Germinal center (tissue), 1 donor: ENCODE measurements around the gene KLHDC7B.

Experiments
- DNase-seq: peaks from one replicate; pipeline ENCODE4 v3.0.0; 2012; ENCODE audit warnings: mixed read lengths, low spot score

KLHDC7B gene

DNA sequence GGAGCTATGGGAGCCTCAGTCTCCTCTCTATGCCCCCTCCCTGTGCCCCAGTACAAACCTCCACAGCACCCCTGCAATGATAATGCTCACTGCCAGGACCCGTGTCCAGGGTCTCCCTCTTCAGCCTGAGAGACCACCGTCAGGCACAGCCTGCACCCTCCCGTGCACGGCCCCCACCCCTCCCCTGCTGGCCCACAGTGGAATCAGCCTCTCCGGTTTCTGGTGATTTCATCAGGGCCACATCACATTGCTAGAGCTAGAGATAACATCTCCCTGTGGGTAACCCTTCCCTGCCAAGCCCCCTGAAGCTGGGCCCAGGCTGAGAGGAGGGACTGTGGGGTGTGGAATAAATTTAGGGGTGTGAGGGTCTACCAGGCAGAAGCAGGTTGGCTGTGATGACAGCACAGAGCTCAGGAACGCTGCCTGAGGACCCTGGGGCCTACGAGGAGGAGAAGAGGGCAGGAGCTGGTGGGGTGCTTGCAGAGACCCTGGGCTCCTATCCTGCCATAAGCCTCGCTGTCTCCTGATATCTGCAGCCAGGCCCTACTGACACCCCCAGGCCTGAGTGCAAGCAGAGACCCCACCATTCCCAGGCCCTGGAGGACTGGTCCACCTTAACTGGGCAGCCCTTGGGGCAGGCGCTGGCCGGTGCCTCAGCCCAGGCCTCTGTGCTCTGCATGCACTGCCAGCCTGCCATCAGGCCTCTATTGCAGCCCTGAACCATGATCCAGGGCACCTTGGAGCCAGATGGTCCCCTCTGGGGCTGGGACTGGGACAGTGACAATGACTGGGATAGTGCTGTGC, at the start of gene KLHDC7B:
Gene KLHDC7B (plus strand): TSS at position 378 of the 804 bp plus-strand sequence. CDS start 345 bp downstream, at position 723.
- DNase-seq = no peak

DNA sequence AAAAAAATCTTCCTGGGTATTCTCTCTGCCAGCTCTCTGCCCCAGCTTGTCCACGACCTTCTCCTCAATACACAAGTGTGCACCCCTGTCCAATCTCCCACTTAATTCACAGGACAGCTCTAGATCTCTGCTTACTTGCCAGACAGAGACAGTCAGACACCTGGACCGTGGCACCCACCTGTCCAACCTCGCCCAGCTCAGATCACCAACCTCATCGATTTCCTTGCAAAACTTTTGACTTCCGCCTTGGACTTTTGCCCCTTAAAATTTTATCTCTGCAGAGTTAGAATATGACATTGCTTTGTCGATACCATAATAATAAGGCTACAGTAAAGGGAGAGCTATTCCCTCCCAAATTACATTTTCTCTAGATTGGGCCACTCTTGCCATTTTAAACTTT, 48.6 kb upstream of the KLHDC7B start:
- no peak for DNase-seq

DNA sequence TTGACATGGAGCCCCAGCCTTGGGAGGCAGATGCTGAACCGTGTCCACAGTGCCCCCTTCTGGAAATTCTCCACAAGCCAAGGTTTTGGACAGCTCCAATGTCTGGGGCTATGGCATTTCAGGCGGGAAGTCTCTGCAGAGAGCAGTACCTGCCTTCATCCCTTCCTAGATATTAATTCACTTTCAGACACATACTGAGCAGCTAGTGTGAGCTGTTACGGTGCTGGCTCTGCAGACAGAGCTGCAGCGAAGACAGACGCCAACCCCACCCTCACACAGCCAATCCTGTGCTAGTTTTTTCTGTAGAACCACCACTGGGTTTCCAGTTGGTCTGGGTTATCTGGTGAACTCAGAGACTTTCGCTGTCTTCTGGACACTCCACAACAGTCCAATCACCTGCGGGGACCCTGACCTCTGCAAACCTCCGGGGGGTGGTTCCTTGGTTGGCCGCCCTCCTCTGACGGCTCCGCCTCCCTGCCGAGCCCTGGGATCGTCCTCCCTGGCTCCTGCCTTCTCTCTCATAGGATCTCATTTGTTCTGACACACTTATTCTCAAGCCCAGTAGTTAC, 47.3 kb upstream of the KLHDC7B start:
- peak; percentile 59 for DNase-seq

DNA sequence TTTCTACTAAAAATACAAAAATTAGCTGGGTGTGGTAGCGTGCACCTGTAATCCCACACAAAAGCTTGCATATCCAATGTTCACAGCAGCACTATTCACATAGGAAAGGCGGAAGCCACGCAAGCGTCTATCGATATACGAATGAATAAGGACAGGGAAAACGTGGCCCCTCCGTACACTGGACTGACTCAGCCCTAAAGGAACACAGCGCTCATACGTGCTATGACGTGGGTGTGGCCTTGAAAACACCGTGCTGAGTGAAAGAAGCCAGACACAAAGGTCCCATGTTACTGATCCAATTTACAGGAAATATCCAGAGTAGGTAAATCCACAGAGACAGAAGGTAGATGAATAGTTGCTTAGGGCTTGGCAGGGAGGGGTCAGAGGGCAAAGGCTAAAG, 45.2 kb upstream of the KLHDC7B start:
- DNase-seq = no peak

DNA sequence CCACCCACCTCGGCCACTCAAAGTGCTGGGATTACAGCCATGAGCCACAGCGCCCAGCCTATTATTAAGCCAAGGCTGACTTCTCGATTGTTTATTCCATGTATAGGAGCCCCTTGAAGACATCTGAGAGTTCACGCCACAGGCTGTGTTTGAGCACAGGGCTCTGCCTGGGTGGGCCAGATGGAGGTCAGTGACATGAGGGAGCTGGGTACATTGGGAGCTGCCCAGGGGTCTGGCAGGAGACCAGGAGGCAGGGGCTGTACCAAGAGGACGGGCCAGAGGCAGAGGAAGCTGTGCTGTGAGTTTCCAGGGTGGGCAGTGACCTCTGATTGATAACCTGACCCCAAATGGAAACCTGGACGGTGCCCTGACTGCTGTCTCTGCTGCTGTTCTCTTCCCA, 43.6 kb upstream of the KLHDC7B start:
- no peak for DNase-seq

DNA sequence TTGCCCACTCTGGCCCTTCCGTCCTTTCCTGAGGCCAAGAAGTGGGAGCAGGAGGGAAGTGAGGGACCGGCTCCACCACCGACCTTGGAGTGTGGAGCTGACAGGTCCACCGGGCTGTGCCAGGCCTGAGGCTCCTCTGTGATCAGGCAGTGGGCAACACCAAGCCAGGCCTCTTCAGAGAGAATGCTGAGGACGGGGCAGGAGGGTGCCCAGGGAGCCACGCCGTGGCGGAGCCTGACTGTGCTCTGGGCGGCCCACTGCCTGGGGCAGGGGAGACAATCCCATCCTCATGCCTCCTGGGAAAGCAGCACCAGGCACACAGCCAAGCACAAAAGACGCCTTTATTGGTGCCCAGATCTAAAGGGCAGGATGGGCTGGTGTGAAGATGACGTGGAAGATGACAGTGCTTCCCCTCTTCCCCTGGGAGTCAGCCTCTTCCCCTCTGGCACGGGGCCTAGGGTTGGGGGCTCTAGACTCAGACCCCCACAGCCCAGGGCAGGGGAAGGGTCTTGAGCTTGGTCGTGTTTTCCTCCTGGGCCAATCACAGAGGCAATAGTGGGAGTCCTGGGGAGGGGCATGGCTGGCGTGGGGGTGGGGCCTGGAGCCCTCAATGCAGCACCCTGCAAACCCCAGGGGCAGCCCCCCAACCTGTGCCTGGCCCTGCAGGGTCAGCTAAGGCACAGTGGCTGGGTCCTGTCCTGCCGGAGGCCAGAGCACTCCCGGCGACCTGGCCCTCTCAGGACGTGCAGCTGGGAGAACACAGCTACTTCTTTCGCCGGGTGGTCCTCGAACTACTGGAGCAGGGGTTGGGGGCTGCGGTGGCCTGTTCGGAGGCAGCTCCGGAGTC, 42.8 kb upstream of the KLHDC7B start:
- no peak for DNase-seq

DNA sequence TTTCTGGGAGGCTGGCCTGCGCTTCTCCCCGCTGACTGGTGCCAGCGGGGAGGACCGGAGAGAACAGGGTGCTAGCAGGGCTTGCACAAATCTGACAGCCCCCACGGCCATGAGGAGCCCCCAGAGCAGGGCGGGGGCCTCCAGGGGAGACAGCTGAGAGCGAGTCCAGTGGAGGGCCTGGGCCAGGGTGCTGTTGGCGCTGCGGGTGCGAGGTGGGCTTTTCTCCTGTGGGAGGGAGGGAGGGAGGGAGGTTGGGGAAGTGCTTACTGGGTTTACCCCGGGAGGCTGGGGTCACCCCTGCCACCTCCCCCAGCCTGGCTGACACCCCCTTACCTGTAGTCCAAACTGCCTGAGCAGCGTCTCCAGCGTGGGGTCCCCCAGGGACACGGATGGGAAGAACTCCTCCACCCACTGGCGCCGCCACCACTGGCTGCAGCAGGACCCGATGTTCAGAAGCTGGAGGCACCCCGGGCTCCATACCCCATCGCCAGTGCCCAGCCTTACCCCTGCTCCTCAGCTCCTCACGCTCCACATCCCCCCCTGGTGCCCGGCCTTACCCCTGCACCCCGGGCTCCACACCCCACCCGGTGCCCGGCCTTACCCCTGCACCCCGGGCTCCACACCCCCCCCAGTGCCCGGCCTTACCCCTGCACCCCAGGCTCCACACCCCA, 42.1 kb upstream of the KLHDC7B start:
- no peak for DNase-seq

DNA sequence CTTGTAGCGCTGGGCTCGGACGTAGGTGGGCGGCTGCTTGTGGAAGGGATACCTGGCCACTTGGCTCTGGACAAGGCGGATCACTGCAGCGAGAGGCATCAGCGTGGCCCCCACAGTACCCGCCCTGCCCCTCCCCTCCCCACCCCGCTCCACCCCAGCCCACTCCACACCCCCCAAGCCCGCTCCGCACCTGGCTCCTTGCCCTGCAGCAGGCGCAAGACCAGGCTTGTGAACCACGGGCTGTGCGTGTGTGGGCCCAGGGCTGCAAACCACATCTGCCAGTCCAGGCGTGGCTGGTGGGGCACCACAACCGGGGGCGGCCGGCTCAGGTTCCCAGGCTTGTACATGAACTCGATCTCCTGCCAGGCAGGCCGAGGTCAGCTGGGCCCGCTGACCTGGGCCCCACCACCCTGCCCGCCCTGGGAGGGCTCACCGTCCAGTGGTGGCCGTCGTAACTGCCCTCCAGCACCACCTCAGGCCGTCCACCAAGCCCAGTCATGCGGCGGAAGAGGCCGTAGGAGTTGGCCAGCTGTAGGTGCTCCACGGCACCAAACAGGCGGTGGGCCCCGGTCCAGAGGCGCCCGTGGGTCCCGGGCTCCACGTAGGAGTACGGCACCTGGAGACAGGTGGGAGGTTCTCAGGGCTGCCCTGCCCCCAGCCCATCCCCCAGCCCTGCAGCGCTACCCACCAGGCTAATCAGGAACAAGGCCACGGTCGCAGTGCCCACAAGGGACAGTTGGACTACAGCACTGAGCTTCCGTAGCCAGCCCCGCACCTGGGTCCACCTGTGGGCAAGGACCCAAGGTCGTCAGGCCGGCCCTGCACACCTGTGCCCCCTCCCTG, 41.1 kb upstream of the KLHDC7B start:
- no peak for DNase-seq

DNA sequence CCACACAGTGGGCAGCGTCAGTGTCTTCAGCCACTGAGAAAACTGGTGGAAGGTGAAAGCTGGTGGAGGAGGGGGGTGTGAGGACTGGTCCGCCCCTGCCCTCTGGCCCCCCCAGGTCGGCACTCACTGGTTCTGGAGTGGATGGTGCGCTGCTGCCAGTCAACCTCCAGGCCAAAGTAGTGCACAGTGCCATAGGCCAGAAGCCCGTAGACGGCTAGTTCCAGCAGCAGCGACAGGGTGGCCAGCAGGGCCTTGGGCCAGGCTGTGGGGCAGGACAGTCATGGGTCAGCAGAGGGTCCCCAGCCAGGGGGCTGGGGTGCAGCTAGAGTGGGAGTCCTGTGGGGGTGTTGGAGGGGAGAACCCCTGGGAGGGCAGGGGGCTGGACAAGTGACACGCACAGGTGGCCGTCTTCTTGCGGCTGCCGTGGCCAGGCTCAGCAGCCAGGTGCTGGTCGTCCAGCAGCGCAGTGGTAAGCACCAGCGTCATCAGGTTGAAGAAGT, 40.4 kb upstream of the KLHDC7B start:
- no peak for DNase-seq

DNA sequence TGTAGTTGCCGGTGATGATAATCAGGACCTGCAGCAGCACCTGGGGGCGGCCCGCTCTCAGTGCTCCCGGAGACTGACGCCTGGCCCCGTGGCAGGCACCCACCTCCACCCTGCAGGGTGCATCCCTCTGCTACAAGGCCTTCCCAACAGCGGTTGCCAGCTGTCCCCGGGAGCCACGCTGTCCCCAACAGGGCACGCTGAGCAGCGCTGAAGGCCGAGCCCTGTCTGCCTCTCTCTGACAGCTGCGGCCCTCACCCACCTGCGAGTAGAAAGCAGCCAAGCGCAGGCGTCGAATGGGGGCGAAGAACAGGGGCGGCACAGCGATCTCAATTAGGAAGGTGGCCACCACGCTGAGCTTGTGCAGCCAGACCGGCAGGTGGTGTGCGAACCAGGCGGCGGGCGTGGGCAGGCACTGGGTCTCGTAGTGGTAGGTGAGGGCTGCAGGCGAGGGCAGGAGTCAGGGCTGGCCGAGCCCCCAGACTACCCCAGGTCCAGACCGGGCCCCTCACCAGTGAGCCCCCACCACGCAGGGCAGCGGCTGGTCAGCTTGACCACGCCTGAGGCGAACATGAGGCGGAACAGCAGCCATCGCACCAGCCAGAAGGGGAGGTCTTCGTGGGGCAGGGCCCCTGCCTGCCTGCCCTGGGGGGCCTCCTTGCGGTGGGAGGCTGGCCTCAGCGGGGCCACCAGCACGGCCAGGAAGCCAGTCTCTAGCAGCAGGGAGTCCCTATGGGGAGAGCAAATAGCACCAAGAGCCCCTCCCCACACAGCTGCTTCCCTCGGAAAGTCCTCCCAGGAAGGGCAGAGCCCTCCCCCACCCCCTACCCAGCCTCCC, 39.7 kb upstream of the KLHDC7B start:
- DNase-seq = no peak

DNA sequence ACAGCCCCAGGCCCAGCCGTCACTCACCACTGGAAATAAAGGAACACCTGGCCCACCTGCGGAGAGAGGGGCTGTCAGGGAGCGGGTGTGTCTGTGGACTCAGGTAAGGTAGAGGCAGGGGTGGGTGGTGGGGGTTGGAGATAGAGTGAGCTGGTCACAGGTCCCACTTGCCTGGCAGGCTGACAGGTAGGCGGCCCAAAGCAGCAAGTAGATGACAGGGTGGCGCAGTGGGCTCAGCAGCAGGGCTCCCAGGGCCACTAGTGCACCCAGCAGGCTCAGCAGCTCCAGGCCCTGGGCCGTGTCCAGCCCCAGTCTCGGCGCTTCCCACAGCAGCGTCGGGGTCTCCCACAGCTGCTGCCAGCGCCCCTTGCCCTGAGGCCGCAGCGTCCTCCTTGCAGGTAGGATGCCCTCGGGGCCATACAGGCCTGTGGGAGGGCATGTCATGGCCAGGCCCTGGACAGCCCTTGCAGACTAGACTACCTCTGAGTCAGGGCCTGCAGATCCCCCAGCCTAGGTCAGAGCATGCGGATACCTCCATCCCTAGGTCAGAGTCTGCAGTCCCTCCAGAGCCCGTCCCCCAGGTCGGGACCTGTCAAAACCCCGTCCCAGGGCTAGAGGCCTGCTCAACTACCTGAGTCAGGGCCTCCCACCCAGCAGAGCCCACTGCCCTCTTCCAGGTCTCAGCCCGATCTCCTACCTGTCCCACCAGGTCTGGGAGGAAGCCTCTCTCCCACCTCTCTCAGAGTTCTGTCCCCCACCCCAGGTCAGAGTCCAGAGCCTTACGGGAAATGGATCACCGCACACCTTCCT, 38.9 kb upstream of the KLHDC7B start:
- no peak for DNase-seq

DNA sequence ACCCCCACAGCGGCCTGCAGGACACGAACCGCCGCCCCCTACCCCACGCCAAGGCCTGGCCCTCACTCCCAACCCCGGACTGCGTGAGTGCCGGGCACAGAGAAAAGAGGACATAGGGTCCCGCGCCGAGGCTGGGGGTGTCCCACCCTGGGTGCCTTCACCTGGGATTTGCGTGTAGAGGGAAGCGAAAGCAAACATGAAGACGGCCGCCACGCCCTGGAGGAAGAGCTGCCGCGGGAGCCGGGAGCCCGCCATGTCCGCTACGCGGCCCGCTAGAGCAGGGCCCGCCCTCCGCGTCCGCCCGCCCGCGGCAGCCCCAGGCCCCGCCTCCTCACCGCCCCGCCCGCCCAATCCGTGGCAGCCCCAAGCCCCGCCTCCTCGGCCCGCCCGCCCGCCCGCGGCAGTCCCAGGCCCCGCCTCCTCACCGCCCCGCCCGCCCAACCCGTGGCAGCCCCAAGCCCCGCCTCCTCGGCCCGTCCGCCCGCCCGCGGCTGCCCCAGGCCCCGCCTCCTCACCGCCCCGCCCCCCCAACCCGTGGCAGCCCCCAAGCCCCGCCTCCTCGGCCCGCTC, 38.2 kb upstream of the KLHDC7B start, which contains the start of gene LMF2:
Gene LMF2 (minus strand): TSS at position 282 of the 570 bp plus-strand sequence. CDS start 27 bp downstream, at position 255.
- peak; percentile 96 for DNase-seq

DNA sequence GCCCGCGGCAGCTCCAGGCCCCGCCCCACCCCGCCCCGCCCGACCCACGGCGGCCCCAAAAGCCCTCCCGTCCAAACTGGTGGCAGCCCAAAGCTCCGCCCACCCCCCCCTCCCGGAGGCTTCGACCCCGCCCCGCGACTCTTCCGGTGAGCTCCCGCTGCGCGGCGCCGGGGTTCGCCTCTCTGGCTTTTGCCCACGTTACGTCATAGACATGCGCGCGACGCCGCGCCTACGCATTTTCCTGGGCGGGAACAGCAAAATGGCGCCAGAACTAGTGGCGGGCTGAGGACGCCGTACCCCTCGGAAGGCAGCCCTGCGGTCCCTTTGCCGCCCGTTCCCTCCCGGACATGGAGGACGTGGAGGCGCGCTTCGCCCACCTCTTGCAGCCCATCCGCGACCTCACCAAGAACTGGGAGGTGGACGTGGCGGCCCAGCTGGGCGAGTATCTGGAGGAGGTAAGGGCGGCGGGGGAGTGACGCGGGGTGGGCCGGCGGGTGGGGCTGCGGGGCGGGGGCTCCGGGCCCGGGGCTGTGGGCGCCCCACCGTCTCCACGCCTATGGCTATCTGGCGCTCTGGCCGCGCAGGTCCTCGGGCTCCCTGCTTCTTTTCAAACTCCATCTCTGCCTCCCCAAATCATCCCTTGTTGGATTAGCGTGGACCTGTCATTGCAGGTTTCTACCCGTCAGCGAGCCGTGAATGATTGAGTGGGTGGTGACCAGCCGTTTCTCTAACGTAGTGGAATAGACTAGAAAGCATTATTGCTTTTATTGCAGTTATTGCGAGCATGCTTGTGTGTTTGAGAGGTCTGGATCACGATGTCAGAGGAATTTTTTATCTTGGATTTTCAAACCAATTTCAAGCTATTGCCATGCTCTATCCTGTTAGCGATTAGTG, 37.5 kb upstream of the KLHDC7B start, which contains the start of gene NCAPH2:
Gene NCAPH2 (plus strand): TSS at position 234 of the 894 bp plus-strand sequence. CDS start 114 bp downstream, at position 348.
- peak; percentile 100 for DNase-seq

DNA sequence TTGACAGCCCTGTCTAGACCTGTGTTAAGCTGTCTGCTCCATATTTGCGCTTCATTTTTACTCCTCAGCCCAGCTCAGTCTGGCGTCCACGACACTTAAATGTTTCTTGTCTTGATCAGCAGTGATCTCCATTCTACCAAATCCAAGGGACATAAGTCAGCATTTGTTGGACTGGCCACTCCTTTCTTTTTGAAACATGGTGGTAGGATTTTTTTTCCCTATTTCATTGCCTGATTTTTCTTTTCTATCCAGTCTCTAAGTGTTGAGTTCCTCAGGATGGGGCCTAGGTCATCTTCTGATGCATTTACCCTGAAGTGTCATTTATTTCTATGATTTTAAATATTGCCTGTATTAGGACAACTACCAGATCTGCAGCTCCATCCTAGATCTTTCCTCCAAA, 36.8 kb upstream of the KLHDC7B start:
- DNase-seq = no peak

DNA sequence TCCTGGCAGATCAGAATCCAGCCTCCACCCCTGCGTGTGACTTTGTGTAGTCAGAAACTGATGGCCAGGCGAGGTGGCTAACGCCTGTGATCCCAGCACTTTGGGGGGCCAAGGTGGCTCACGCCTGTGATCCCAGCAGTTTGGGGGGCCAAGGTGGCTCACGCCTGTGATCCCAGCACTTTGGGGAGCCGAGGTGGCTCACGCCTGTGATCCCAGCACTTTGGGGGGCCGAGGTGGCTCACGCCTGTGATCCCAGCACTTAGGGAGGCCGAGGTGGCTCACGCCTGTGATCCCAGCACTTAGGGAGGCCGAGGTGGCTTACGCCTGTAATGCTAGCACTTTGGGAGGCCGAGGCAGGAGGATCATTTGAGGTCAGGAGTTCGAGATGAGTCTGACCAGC, 32.5 kb upstream of the KLHDC7B start:
- DNase-seq = no peak

DNA sequence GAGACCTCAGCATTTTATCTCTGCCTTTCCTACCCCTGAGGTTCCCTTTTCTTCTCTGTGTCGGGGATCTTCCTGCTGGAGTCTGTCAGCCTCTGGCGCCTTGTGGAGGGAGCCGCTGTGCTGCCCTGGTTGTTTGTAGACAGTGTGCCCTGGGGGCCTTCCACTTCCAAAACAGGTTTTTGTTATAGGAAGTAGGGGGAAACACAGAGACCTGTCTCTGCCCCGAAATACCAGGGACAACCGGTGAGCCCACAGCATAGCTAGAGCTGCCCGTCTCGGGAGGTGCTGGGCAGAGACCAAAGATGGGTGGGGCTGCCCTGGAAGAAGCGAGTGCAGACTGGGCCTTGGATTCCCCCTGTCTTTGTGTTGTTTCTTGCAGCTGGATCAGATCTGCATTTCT, 29.6 kb upstream of the KLHDC7B start:
- no peak for DNase-seq

DNA sequence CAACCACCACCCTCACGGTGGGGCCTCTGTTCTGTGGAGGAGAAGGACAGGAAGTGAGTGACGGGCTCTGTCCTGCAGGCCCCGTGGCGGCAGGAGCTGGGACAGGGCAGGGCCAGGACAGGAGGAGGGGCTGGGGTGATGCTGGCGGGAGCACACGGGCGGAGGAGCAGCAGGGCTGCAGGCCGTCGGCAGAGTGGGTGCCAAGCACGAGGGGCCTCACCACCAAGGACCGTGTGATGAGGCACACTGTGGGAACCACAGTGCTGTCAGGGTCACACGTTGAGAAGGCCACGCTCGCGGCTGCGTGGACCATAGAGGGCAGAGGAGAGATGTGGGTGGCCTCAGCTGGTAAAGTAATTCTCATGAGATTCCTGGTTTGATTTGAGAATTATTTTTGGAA, 28.8 kb upstream of the KLHDC7B start:
- DNase-seq = no peak
